ENCODE results near the gene KCNQ5.

GRCh38 chr6:72676995-72677394 is 55.1 kb downstream of the KCNQ5 start:
- TF ChIP-seq CTCF (optimal IDR thresholded peaks at IDR 0.05 in 1 of 3, IDR thresholded peaks at IDR 0.05 in 1 of 3, conservative IDR thresholded peaks at IDR 0.05 in 1 of 3; ENCODE audit: extremely low read depth in 1 of 3, insufficient read depth in 2 of 3, low read length in 3 of 3) (no peak), EZH2 (IDR thresholded peaks at IDR 0.05; ENCODE audit: low read length) (no peak)

Measured in keratinocyte (primary cell).